ENCODE results near the gene PRDM16. TPM values are rescaled to one million over a fixed set of nuclear protein-coding genes. Genes with fewer than 3 reads are reported as not detected.

PRDM16 gene
- total and polyA plus RNA-seq, 2 experiments from 2014 or later: 0.14 to 0.16 TPM

DNA sequence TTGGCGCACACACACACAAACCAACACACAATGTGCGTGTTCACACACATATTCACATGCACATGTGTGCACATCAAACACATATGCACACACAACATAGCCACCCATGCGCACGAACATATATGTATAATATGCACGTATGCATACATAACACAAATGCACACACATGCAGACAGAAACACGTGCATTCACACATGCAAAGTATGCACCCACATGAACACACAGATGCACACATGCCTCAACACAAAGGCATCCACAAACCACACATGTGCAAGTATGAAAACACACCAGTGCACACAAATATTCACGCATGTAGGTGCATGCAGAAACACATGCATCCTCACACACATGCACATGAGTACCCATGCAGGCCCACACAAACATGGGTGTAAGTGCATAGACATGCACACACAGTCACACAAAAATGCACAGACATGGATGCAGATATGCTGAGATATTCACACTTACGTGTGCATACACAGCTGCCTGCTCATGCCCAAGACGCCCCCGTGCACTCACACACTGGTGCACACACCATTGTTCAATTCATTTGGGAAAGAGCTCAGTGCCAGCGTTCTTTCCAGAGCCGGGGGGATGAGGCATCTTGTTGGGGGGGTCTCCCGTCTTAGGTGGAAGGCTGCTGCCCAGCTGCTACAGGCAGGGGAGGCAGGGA lies 332.7 kb downstream of the PRDM16 start (continued):
- TF ChIP-seq, protein P1, sequence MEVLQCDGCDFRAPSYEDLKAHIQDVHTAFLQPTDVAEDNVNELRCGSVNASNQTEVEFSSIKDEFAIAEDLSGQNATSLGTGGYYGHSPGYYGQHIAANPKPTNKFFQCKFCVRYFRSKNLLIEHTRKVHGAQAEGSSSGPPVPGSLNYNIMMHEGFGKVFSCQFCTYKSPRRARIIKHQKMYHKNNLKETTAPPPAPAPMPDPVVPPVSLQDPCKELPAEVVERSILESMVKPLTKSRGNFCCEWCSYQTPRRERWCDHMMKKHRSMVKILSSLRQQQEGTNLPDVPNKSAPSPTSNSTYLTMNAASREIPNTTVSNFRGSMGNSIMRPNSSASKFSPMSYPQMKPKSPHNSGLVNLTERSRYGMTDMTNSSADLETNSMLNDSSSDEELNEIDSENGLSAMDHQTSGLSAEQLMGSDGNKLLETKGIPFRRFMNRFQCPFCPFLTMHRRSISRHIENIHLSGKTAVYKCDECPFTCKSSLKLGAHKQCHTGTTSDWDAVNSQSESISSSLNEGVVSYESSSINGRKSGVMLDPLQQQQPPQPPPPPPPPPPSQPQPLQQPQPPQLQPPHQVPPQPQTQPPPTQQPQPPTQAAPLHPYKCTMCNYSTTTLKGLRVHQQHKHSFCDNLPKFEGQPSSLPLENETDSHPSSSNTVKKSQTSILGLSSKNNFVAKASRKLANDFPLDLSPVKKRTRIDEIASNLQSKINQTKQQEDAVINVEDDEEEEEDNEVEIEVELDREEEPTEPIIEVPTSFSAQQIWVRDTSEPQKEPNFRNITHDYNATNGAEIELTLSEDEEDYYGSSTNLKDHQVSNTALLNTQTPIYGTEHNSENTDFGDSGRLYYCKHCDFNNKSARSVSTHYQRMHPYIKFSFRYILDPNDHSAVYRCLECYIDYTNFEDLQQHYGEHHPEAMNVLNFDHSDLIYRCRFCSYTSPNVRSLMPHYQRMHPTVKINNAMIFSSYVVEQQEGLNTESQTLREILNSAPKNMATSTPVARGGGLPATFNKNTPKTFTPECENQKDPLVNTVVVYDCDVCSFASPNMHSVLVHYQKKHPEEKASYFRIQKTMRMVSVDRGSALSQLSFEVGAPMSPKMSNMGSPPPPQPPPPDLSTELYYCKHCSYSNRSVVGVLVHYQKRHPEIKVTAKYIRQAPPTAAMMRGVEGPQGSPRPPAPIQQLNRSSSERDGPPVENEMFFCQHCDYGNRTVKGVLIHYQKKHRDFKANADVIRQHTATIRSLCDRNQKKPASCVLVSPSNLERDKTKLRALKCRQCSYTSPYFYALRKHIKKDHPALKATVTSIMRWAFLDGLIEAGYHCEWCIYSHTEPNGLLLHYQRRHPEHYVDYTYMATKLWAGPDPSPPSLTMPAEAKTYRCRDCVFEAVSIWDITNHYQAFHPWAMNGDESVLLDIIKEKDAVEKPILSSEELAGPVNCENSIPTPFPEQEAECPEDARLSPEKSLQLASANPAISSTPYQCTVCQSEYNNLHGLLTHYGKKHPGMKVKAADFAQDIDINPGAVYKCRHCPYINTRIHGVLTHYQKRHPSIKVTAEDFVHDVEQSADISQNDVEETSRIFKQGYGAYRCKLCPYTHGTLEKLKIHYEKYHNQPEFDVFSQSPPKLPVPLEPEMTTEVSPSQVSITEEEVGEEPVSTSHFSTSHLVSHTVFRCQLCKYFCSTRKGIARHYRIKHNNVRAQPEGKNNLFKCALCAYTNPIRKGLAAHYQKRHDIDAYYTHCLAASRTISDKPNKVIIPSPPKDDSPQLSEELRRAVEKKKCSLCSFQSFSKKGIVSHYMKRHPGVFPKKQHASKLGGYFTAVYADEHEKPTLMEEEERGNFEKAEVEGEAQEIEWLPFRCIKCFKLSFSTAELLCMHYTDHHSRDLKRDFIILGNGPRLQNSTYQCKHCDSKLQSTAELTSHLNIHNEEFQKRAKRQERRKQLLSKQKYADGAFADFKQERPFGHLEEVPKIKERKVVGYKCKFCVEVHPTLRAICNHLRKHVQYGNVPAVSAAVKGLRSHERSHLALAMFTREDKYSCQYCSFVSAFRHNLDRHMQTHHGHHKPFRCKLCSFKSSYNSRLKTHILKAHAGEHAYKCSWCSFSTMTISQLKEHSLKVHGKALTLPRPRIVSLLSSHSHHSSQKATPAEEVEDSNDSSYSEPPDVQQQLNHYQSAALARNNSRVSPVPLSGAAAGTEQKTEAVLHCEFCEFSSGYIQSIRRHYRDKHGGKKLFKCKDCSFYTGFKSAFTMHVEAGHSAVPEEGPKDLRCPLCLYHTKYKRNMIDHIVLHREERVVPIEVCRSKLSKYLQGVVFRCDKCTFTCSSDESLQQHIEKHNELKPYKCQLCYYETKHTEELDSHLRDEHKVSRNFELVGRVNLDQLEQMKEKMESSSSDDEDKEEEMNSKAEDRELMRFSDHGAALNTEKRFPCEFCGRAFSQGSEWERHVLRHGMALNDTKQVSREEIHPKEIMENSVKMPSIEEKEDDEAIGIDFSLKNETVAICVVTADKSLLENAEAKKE (CRISPR knock-in tag; IDR thresholded peaks at IDR 0.05): no peak
- no peak for TF ChIP-seq NANOG (IDR thresholded peaks at IDR 0.05; ENCODE audit: borderline replicate concordance)
- TF ChIP-seq, protein P2, sequence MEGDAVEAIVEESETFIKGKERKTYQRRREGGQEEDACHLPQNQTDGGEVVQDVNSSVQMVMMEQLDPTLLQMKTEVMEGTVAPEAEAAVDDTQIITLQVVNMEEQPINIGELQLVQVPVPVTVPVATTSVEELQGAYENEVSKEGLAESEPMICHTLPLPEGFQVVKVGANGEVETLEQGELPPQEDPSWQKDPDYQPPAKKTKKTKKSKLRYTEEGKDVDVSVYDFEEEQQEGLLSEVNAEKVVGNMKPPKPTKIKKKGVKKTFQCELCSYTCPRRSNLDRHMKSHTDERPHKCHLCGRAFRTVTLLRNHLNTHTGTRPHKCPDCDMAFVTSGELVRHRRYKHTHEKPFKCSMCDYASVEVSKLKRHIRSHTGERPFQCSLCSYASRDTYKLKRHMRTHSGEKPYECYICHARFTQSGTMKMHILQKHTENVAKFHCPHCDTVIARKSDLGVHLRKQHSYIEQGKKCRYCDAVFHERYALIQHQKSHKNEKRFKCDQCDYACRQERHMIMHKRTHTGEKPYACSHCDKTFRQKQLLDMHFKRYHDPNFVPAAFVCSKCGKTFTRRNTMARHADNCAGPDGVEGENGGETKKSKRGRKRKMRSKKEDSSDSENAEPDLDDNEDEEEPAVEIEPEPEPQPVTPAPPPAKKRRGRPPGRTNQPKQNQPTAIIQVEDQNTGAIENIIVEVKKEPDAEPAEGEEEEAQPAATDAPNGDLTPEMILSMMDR (conservative IDR thresholded peaks at IDR 0.05; ENCODE audit: low read depth in 2 of 2): no peak
- TF ChIP-seq STAT1 (IDR thresholded peaks at IDR 0.05; ENCODE audit: unreplicated experiment): no peak

DNA sequence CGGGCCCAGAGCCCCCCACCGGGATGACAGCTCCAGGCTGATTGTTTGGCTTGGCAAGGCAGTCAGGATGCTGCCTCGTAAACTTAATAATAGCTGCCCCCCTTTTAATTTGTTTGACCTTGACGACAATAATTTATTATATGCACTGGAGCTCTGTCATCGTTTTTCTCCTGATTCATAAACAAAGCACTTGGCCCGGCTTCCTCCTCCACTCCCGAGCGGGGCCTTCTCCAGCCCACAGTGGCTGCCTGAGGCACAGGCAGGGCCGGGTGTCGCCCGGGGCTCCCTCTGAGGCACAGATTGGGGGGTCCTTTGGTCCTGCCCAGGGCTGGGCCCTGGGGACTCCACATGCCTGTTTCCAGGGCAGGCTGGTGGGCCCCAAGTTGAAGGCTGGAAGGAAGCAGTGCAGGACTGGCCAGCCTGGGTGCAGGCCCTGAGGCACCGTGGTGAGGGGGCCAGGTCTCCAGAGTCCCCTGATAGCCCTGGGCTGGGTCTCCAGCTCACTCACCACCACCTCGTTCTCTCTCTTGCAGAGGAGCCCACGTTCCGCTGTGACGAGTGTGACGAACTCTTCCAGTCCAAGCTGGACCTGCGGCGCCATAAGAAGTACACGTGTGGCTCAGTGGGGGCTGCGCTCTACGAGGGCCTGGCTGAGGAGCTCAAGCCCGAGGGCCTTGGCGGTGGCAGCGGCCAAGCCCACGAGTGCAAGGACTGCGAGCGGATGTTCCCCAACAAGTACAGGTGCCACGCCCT lies 333.4 kb downstream of the PRDM16 start:
- no peak overlapping the region for H3K27ac Mint-ChIP-seq
- Histone ChIP-seq H3F3A (replicated peaks; ENCODE audit: low read depth) (no peaks in the 10 kb centered on the region), H3K36me3 (ENCODE audit: insufficient read depth) (no peaks in the 10 kb centered on the region), H3K27ac (ENCODE audit: low read depth) (no peak overlapping the region), H2AFZ (no peak overlapping the region), H3K27me3 (ENCODE audit: insufficient read depth) (no peaks in the 10 kb centered on the region), H3K79me2 (replicated peaks; ENCODE audit: insufficient read depth) (no peaks in the 10 kb centered on the region), H3K4me2 (no peak overlapping the region), H3K4me1 (ENCODE audit: insufficient read depth) (no peaks in the 10 kb centered on the region), H3K4me3 (no peak overlapping the region), H3K9me2 (ENCODE audit: insufficient read depth) (no peaks in the 10 kb centered on the region), H4K20me1 (replicated peaks; ENCODE audit: insufficient read depth) (no peaks in the 10 kb centered on the region)
- H3K9me3 Mint-ChIP-seq: no peaks in the 10 kb centered on the region
- no peaks in the 10 kb centered on the region for H3K36me3 Mint-ChIP-seq (ENCODE audit: low read depth)
- no peak overlapping the region for H3K4me3 Mint-ChIP-seq
- no peak for DNase-seq (ENCODE audit: low spot score)
- ATAC-seq: no peak
- H3K4me1 Mint-ChIP-seq: peaks cover 4% of the 10 kb centered on the region; the same call in 2 of the 3 replicates
- peaks cover 2% of the 10 kb centered on the region for H3K27me3 Mint-ChIP-seq (ENCODE audit: insufficient read depth, low read depth, poor library complexity)
- TF ChIP-seq, protein P3, sequence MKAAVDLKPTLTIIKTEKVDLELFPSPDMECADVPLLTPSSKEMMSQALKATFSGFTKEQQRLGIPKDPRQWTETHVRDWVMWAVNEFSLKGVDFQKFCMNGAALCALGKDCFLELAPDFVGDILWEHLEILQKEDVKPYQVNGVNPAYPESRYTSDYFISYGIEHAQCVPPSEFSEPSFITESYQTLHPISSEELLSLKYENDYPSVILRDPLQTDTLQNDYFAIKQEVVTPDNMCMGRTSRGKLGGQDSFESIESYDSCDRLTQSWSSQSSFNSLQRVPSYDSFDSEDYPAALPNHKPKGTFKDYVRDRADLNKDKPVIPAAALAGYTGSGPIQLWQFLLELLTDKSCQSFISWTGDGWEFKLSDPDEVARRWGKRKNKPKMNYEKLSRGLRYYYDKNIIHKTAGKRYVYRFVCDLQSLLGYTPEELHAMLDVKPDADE (IDR thresholded peaks at IDR 0.05): no peak
- TF ChIP-seq STAT1 (IDR thresholded peaks at IDR 0.05; ENCODE audit: unreplicated experiment): no peak
- no peak for TF ChIP-seq JUNB (IDR thresholded peaks at IDR 0.05; ENCODE audit: unreplicated experiment)
- TF ChIP-seq ZNF114 (CRISPR knock-in tag; IDR thresholded peaks at IDR 0.05): no peak
- TF ChIP-seq EZH2phosphoT487 (IDR thresholded peaks at IDR 0.05; ENCODE audit: unreplicated experiment): no peak
- TF ChIP-seq, protein P4, sequence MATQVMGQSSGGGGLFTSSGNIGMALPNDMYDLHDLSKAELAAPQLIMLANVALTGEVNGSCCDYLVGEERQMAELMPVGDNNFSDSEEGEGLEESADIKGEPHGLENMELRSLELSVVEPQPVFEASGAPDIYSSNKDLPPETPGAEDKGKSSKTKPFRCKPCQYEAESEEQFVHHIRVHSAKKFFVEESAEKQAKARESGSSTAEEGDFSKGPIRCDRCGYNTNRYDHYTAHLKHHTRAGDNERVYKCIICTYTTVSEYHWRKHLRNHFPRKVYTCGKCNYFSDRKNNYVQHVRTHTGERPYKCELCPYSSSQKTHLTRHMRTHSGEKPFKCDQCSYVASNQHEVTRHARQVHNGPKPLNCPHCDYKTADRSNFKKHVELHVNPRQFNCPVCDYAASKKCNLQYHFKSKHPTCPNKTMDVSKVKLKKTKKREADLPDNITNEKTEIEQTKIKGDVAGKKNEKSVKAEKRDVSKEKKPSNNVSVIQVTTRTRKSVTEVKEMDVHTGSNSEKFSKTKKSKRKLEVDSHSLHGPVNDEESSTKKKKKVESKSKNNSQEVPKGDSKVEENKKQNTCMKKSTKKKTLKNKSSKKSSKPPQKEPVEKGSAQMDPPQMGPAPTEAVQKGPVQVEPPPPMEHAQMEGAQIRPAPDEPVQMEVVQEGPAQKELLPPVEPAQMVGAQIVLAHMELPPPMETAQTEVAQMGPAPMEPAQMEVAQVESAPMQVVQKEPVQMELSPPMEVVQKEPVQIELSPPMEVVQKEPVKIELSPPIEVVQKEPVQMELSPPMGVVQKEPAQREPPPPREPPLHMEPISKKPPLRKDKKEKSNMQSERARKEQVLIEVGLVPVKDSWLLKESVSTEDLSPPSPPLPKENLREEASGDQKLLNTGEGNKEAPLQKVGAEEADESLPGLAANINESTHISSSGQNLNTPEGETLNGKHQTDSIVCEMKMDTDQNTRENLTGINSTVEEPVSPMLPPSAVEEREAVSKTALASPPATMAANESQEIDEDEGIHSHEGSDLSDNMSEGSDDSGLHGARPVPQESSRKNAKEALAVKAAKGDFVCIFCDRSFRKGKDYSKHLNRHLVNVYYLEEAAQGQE (IDR thresholded peaks at IDR 0.05; ENCODE audit: unreplicated experiment): no peak
- TF ChIP-seq NANOG (IDR thresholded peaks at IDR 0.05; ENCODE audit: borderline replicate concordance): no peak
- TF ChIP-seq EZH2 (IDR thresholded peaks at IDR 0.05; ENCODE audit: low read depth, unreplicated experiment): no peak
- TF ChIP-seq ZNF331 (CRISPR knock-in tag; IDR thresholded peaks at IDR 0.05; ENCODE audit: low read depth): no peak

Measured in GM23338 (cell line).